Stimulated activated CD4-positive, alpha-beta T cell treated with anti-CD3 and anti-CD28 coated beads, Interleukin-2, amount 100 ng/mL, for 24 hours (primary cell): ENCODE data around the gene SUPT4H1.

Source experiments
- DNase-seq, 2 donors: peaks; one replicate each; pipeline ENCODE4 v3.0.0-alpha.2; 2020

The SUPT4H1 gene

GRCh38 chr17:58316260-58316960, 35.6 kb downstream of the SUPT4H1 start:
- peak in 1 of 2 donors; percentile 15 for DNase-seq

- DNase-seq, result peak in 1 of 2 donors; percentile 11
These were observed 36.3 kb downstream of the SUPT4H1 start for GRCh38 chr17:58315750-58316149.

- peak in 1 of 2 donors; percentile 11 for DNase-seq
These were observed 36.7 kb downstream of the SUPT4H1 start for GRCh38 chr17:58315281-58315711.

GRCh38 chr17:58314706-58315015, 37.3 kb downstream of the SUPT4H1 start:
- DNase-seq, result no peak

GRCh38 chr17:58313815-58314705, 37.9 kb downstream of the SUPT4H1 start:
- DNase-seq, result no peak

- DNase-seq, result no peak
These were observed 39.2 kb downstream of the SUPT4H1 start for GRCh38 chr17:58312829-58313228.

- DNase-seq, result no peak
These were observed 39.9 kb downstream of the SUPT4H1 start for GRCh38 chr17:58312021-58312630.

- DNase-seq, result no peak
These were observed 40.5 kb downstream of the SUPT4H1 start for GRCh38 chr17:58311429-58311894.

- no peak for DNase-seq
These were observed 41.2 kb downstream of the SUPT4H1 start for GRCh38 chr17:58310511-58311428.

GRCh38 chr17:58309918-58310259, 42.1 kb downstream of the SUPT4H1 start:
- no peak for DNase-seq

GRCh38 chr17:58308985-58309917, 42.8 kb downstream of the SUPT4H1 start:
- DNase-seq, result no peak

- no peak for DNase-seq
These were observed 43.6 kb downstream of the SUPT4H1 start for GRCh38 chr17:58308173-58308984.

GRCh38 chr17:58307468-58308172, 44.4 kb downstream of the SUPT4H1 start:
- DNase-seq, result no peak

- no peak for DNase-seq
These were observed 45.7 kb downstream of the SUPT4H1 start for GRCh38 chr17:58306131-58306951.

- DNase-seq, result no peak
These were observed 46.4 kb downstream of the SUPT4H1 start for GRCh38 chr17:58305626-58306025.

- DNase-seq, result no peak
These were observed 47.1 kb downstream of the SUPT4H1 start for GRCh38 chr17:58304750-58305486.

- DNase-seq, result peak; percentile 65 to 70
These were observed 47.8 kb downstream of the SUPT4H1 start for GRCh38 chr17:58303971-58304749.
